ES-I3 (cell line): ENCODE data around the gene PTPN2.

ENCODE experiments used
- H3K36me3 ChIP-seq: 2 replicates; pipeline ENCODE4 v1.6.1; 2013; ENCODE audit warnings: mild to moderate bottlenecking, low read length, control low read depth, moderate library complexity; ENCODE audit not compliant: insufficient read depth
- H3K4me1 ChIP-seq: 2 replicates; pipeline ENCODE4 v1.6.1; 2013; ENCODE audit warnings: mild to moderate bottlenecking, control low read depth, low read length; ENCODE audit not compliant: insufficient read depth
- H3K9ac ChIP-seq: 2 replicates; pipeline ENCODE4 v1.6.1; 2013; ENCODE audit warnings: low read depth, mild to moderate bottlenecking, low read length, moderate library complexity
- H3K9me3 ChIP-seq: 2 replicates; pipeline ENCODE4 v1.6.1; 2013; ENCODE audit warnings: mild to moderate bottlenecking, low read length, moderate library complexity; ENCODE audit not compliant: control insufficient read depth, insufficient read depth

Gene PTPN2

DNA sequence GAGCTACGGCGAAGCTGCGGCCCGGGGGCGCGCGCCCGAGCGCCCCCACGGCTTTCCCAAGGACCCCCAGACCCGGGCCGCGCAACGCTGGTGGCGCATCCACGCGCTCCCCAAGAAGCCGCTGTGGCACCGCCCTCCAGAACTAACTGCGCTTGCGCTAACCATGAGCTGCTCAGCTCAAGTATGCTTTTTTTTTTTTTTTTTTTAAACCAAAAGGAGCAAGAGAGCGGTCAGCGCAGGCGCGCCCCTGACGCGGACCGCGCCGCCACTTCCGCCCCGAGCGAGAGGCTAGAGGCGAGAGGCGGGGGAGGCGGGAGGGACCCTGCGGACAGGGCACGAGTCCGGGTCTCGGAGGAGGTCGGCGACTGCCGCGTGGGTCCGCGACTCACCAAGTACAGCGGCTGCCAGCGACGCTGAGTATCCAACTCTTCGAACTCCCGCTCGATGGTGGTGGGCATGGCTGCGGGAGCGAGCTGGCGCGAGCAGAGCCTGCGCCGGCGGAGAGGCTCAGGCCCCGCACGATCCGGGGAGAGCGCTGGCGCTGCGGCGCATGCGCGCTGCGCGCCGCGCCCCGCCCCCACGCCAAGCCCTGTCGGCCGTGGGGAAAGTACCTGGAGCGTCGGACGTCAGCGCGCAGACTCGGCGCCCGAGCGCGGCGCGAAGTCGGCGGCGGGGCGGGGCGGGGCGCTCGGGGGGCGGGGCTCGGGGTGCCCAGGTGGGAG is at the start of gene PTPN2:
PTPN2 (minus strand) TSS at position 554 of the 722 bp plus-strand sequence; CDS start at position 458, 96 bp downstream.
- Histone ChIP-seq H3K4me1 (peaks cover 32% of the 10 kb centered on the region), H3K9me3 (no peaks in the 10 kb centered on the region), H3K9ac (peak within 1 kb of the TSS; percentile 86), H3K36me3 (no peaks in the 10 kb centered on the region)

DNA sequence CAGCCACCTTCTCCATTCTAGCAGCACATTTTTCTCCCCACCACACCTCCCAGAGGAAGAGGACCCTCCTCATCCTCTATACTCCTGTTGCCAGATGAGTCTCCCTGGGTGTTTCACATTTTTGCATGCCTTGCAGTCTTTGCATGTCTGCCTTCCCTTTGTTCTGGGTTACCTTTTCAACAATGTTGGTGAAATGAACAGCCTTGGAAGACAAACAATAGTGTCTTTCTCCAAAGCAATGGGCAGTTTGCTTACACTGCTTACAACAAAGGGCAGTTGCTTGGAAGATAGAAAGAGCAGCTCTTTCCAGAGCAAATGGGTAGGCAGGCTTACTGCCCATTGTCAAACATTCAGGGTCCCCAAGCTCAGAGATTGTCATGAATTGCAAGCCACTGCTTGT is 49.3 kb upstream of the PTPN2 start:
- Histone ChIP-seq H3K9ac (no peak overlapping the region), H3K9me3 (no peaks in the 10 kb centered on the region), H3K36me3 (no peaks in the 10 kb centered on the region), H3K4me1 (no peaks in the 10 kb centered on the region)

DNA sequence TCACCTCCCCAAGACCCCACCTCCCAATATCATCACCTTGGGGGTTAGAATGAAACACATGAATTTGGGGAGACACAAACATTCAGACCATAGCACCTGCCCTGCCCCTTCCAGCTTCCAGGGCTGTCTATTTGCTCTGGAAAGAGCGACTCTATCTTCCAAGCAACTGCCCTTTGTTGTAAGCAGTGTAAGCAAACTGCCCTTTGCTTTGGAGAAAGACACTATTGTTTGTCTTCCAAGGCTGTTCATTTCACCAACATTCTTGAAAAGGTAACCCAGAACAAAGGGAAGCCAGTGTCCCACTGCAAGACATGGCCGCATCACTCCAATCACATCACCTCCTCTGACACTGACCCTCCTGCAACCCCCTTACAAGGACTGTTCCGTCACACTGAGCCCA is 46.9 kb upstream of the PTPN2 start:
- H3K9ac ChIP-seq, result no peak overlapping the region
- H3K36me3 ChIP-seq, result no peaks in the 10 kb centered on the region
- no peaks in the 10 kb centered on the region for H3K4me1 ChIP-seq
- no peaks in the 10 kb centered on the region for H3K9me3 ChIP-seq

DNA sequence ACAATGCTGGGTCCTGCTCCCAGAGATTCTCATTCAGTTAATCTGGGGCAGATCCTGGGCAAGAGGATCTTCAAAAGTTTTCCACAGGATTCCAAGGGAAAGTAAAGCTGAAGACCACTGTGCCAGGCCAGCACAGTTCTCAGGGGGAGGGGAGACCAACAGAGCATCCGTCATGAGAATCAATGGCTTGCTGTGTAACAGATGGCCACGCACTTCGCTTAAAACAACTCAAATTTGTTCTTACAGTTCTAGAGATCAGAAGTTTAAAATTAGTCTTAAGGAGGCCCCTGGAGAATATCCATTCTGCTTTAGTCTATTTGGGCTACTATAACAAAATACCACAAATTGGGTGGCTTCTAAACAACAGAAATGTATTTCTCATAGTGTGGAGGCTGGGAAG is 46.3 kb upstream of the PTPN2 start:
- Histone ChIP-seq H3K4me1 (no peaks in the 10 kb centered on the region), H3K36me3 (no peaks in the 10 kb centered on the region), H3K9me3 (no peaks in the 10 kb centered on the region), H3K9ac (no peak overlapping the region)

DNA sequence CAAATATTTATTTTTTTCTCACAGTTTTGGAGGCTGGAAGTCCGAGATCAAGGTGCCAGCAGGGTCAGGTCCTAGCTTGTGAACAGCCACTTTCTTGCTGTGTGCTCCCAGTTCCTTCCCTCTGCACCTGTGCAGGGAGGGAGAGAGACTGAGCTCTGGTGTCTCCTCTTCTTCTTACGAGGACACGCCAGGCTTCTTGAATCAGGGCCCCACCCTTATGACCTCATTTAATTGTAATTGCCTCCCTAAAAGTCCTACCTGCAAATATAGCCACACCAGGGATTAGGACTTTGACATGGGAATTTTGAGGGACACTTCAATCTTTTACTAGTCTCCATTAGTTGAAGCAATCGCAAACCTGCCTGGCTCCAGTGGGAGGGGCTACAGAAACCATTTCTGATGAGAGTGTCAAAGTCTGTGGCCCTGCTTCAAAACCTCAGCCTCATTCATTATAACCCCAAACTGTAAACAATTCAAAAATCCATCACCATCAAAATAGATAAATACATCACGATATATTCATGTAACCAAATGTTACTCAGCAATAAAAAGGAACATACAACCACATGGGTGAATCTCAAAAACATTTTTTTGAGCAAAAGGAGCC is 45.5 kb upstream of the PTPN2 start:
- no peaks in the 10 kb centered on the region for H3K9me3 ChIP-seq
- no peak overlapping the region for H3K9ac ChIP-seq
- no peaks in the 10 kb centered on the region for H3K4me1 ChIP-seq
- no peaks in the 10 kb centered on the region for H3K36me3 ChIP-seq

DNA sequence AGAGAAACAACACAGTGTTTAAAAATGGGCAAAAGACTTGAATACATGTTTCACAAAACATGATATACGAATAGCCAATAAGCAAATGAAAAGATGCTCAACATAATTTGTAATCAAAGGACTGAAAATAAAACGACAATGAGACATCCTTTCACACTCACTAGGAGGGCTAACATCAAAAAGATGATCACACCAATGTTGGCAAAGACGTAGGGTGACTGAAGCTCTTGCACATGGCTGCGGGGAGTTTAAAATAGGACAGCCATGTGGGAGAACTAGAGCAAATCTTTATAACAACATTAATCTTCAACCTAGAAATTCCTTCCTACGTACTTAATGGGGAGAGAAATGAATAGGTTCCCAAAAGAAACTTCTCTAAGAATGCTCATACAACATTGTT is 44.6 kb upstream of the PTPN2 start:
- Histone ChIP-seq H3K9me3 (no peaks in the 10 kb centered on the region), H3K9ac (no peak overlapping the region), H3K4me1 (no peaks in the 10 kb centered on the region), H3K36me3 (no peaks in the 10 kb centered on the region)

DNA sequence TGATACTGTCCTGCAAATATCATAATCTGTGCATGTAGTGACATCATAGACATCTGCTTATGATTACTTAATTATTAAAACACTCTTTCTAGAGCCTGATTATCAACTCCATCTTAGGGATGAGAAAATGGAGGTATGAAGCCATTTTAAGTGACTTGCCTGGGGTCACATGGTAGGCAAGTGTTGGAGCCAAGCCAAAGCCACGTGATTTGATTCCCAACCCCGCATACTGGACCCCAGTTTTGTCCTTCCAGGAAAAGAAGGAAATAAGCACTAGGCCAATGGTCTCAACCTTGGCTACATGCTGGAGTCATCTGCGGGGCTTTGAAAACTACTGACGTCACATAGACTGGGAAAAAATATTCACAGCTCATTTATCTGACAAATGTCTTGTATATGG is 44.2 kb upstream of the PTPN2 start:
- no peaks in the 10 kb centered on the region for H3K36me3 ChIP-seq
- H3K9ac ChIP-seq, result no peak overlapping the region
- no peaks in the 10 kb centered on the region for H3K9me3 ChIP-seq
- no peaks in the 10 kb centered on the region for H3K4me1 ChIP-seq

DNA sequence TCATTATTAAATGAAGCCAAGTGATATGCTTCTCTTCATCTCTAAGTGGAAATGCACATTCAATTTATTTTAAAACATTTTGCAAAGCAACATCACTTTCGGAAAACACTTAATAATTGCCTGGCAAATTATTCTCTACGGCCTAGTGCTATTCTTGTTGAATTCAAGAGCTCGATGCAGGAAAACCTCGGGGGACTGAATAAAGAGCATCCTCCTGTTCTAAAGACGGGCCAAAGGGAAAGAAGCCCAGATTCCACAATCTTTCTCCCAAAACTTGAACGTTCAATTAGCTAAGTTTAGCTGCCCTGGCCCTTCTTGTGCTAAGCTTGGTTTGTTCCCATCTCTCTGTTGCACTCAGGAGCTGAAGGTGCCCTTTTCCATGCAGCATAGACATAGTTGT is 40.6 kb upstream of the PTPN2 start:
- Histone ChIP-seq H3K9me3 (no peaks in the 10 kb centered on the region), H3K4me1 (no peaks in the 10 kb centered on the region), H3K36me3 (no peaks in the 10 kb centered on the region), H3K9ac (no peak overlapping the region)

DNA sequence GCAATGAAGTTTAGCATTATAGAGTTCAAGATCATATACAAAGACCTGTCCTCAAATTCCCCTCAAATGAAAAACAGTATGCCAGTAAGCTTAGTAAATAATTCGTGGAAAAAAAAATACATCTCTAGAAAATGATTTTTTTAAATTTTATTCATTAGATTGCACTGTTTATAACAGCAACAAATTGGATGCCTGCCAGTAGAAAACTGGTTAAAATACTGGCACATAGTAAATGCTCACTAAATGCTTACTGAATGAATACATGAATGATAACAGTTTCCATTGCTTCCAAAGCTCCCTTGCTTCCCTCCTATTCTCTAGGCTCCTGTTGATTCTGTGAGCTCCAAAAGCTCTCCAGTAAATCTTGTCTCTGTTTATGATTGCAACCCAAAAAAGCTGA is 38.2 kb upstream of the PTPN2 start:
- Histone ChIP-seq H3K9me3 (no peaks in the 10 kb centered on the region), H3K36me3 (no peaks in the 10 kb centered on the region), H3K4me1 (no peaks in the 10 kb centered on the region), H3K9ac (no peak overlapping the region)

DNA sequence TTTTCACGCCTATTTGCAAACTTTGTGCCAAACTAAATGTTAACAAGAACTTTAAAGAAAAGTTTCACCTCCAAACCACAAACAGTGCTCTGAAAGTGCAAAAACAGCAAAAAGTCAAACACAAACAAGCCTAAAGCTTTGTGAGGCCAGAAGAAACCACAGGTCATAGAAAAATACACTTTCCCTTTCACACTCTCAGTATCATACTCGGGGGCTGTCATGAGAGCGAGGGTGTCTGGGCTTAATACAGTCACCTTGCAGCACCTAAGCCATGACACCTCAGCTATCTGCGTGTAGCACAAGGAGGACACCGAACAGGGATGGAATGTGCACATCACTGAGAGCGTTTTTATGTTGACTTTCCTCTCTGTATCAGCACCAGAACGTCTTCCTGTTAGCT is 37.1 kb upstream of the PTPN2 start:
- Histone ChIP-seq H3K4me1 (no peaks in the 10 kb centered on the region), H3K36me3 (no peaks in the 10 kb centered on the region), H3K9ac (no peak overlapping the region), H3K9me3 (no peaks in the 10 kb centered on the region)

DNA sequence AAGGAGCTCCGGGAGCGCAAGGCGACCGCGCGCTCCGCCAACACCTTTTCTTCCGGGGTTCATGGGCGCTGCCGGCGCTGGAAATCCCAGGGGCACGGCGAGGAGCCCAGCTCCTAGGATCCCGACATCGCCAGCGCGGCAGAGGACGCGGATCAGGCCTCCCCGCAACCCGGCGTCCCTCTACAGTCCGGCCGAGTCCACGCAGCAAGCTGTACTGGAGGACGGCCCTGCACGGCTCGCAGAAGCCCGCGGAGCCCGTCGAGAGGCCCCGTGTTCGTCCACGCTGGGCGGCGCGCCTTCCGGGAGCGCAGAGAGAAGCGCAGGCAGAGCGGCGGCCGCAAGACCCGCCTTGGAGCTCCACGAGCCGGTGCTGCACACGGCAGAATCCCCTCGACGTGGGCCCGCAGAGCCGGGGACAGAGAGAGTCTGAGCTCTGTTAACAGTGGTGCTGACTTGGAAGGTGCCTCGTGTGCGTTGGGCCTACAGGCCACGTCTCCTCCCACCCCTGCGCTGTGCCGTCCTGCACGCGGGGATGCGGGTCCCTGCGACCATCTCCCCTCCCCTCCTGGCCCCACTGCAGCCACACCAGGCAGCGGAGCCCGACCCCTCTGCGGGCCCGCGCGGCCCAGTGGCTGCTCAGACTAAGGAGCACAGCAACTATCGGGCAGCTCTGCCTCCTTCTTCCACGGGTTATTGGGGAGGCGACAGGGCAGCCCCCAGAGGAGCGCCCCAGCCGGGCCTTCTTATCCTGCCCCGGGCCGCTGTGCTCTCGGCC is 28.1 kb upstream of the PTPN2 start:
- Histone ChIP-seq H3K9me3 (no peaks in the 10 kb centered on the region), H3K9ac (no peak overlapping the region), H3K4me1 (no peaks in the 10 kb centered on the region), H3K36me3 (no peaks in the 10 kb centered on the region)

DNA sequence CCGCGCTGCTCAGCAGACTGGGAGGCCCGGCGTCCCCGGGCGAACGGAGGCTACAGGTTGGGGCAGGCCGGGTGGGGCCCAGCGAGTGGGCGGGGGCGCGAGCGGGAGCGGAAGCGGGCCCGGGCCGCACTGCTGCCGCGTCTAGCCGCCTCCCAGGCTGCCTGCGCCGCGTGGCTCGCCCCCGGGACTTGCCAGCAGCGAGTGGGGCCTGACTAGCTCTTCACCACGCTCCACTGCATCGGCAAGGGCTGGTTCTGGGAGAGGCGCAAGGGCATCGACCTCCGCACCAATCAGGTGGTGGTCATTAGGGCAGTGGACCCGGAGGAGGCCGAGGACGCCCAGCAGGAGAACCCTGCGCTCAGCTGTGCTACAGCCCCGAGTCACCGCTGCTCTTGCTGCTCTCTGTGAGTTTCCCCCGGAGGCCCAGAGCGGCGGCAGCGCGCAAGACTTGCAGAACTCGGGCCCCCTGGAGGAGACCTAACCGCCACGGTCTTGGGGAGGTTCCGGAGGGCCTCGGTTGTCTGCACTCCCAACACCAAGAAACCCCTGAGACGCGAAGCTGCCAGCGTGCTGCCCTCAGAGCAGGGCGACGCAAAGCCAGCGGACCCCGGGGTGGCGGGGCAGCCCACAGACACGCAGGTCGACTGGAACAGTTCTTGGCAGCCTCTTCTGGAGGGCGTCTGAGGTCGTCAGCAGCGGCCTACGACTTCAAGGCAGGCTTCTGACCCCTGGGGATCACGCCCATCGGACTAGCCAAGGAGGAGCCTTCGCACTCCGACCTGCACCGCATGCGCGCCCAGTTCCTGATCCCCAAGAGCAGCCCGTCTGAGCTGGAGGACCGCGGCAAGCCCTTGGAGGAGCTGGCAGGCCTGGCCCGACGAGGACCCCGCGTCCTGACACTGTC is 27.2 kb upstream of the PTPN2 start:
- Histone ChIP-seq H3K36me3 (no peaks in the 10 kb centered on the region), H3K9me3 (no peaks in the 10 kb centered on the region), H3K9ac (no peak overlapping the region), H3K4me1 (no peaks in the 10 kb centered on the region)

DNA sequence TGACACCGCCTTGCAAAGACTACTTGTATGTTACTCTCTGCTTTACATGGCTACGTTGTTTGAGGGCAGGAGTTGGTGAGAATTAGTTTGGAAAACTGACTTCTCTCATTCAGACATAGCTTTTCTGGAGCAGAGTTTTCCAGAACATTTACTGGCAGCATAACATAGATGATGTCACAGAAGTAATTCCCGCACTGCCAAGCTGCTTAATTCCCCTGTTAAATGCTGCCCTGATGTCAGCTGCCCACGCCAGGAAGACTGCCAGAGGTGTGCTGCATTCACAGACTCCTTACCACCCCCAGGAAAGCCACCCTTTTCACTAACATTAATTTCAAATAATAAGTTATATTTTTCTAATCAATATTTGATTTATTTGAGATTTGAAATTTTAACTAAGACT is 24.7 kb upstream of the PTPN2 start:
- no peaks in the 10 kb centered on the region for H3K9me3 ChIP-seq
- no peaks in the 10 kb centered on the region for H3K36me3 ChIP-seq
- no peak overlapping the region for H3K9ac ChIP-seq
- H3K4me1 ChIP-seq, result no peaks in the 10 kb centered on the region

DNA sequence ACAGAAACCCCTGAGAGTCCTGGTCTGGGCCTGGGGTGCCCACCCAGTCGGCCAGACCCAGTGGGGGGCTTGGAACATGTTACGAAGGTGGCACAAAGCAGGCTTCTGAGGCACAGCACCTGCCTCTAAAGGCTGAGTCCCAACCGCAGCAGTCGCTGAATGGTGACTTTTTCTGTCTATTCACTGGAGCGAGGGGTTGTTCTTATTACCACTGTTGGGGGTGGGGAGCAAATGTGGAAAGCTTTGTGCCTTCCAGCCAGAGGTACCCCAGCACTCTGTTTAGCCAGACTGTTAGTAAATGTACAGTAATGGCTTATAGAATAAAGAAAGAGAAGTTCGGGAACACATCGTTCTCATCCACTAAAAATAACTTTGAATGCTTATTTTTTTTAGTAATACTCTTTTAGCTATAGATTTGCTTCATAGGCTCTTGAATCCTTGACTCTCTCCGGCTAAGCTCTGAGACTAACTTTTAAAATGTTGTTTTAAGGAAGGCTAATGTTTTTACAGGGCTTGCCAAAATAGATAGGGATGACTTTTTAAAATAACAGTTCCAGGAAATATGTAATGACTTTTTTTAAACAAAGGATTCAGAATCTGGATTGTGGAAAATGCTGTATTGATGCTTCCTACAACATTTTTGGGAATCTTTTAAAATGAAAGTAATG is 23.4 kb upstream of the PTPN2 start:
- Histone ChIP-seq H3K36me3 (no peaks in the 10 kb centered on the region), H3K9ac (no peak overlapping the region; the same call in 1 of the 2 replicates), H3K4me1 (no peaks in the 10 kb centered on the region), H3K9me3 (no peaks in the 10 kb centered on the region)
